WTC11 (cell line): Measurements from ENCODE around the gene CCDC81. TPM values are rescaled to one million over a fixed set of nuclear protein-coding genes. Genes with fewer than 3 reads are reported as not detected.

Source experiments
- ATAC-seq: fragments of 200-7000 bp; cut with Tn5 transposase; 2 replicates; pipeline ENCODE4 v1.10.0; 2021; ENCODE audit warnings: mild to moderate bottlenecking, moderate library complexity
- CTCF ChIA-PET: fragments of 300-600 bp; sonication (Branson Sonifier 250); formaldehyde crosslinking; loops from one replicate; lab custom pipeline; 2021; ENCODE audit warnings: antibody characterized with exemption; lab: Charles Lee
- POLR2A ChIA-PET: fragments of 350-600 bp; sonication (Branson Sonifier 250); formaldehyde crosslinking; loops from one replicate; lab custom pipeline; 2021; ENCODE audit warnings: antibody characterized with exemption; lab: Charles Lee
- DNase-seq: peaks from one replicate; pipeline ENCODE4 v3.0.0; 2021; ENCODE audit warnings: low spot score
- H3K27ac Mint-ChIP-seq: 2 replicates; pipeline ENCODE4 v1.8.0; 2021; ENCODE audit warnings: mixed read lengths
- H3K27me3 Mint-ChIP-seq: 2 replicates; pipeline ENCODE4 v1.8.0; 2021; ENCODE audit warnings: low read depth, mild to moderate bottlenecking, moderate library complexity, mixed read lengths
- H3K36me3 Mint-ChIP-seq: 2 replicates; pipeline ENCODE4 v1.8.0; 2021; ENCODE audit warnings: mixed read lengths
- H3K4me1 Mint-ChIP-seq: 2 replicates; pipeline ENCODE4 v1.8.0; 2022; ENCODE audit warnings: mixed read lengths
- H3K4me3 Mint-ChIP-seq: 2 replicates; pipeline ENCODE4 v1.8.0; 2021; ENCODE audit warnings: mild to moderate bottlenecking, moderate library complexity, mixed read lengths
- H3K9me3 Mint-ChIP-seq: 2 replicates; pipeline ENCODE4 v1.8.0; 2021; ENCODE audit warnings: mixed read lengths
- ATF1 ChIP-seq: sonication (generic); formaldehyde crosslinking; IDR thresholded peaks from 2 replicates; pipeline ENCODE4 v1.8.1; 2023; ENCODE audit warnings: mild to moderate bottlenecking, moderate library complexity, missing genetic modification reagents
- E2F4 ChIP-seq: sonication (generic); formaldehyde crosslinking; IDR thresholded peaks from 2 replicates; pipeline ENCODE4 v1.8.1; 2022; ENCODE audit warnings: low read depth, mild to moderate bottlenecking, moderate library complexity, missing genetic modification reagents, borderline replicate concordance
- EMX1 ChIP-seq: fragments of 250-450 bp; sonication (Bioruptor Pico); IDR thresholded peaks from 2 replicates; pipeline ENCODE4 v1.8.0; 2021; ENCODE audit warnings: mild to moderate bottlenecking
- ETV6 ChIP-seq: sonication (generic); formaldehyde crosslinking; IDR thresholded peaks from 2 replicates; pipeline ENCODE4 v1.8.1; 2022; ENCODE audit warnings: mild to moderate bottlenecking, missing genetic modification reagents
- NFE2L1 ChIP-seq: sonication (generic); formaldehyde crosslinking; IDR thresholded peaks from 2 replicates; pipeline ENCODE4 v1.8.1; 2023; ENCODE audit warnings: missing genetic modification reagents
- PRDM15 ChIP-seq: sonication (generic); formaldehyde crosslinking; IDR thresholded peaks from 2 replicates; pipeline ENCODE4 v1.8.0; 2022; ENCODE audit warnings: missing genetic modification reagents
- PREB ChIP-seq: sonication (generic); formaldehyde crosslinking; IDR thresholded peaks from 2 replicates; pipeline ENCODE4 v1.8.1; 2022; ENCODE audit warnings: mild to moderate bottlenecking, missing genetic modification reagents, moderate library complexity, borderline replicate concordance
- SP1 ChIP-seq: sonication (generic); formaldehyde crosslinking; conservative IDR thresholded peaks from 2 replicates; pipeline ENCODE4 v1.8.1; 2022; ENCODE audit warnings: missing genetic modification reagents
- ZNF416 ChIP-seq: fragments of 250-450 bp; sonication (Bioruptor Pico); IDR thresholded peaks from 2 replicates; pipeline ENCODE4 v1.9.0; 2021; ENCODE audit warnings: mild to moderate bottlenecking, inconsistent platforms
- ZNF671 ChIP-seq: fragments of 250-450 bp; sonication (Bioruptor Pico); IDR thresholded peaks from 2 replicates; pipeline ENCODE4 v1.8.0; 2021; ENCODE audit warnings: mild to moderate bottlenecking
- total RNA-seq: library from RNA; stranded (reverse); gene quantifications from 3 replicates; pipeline ENCODE4 v1.2.3, GENCODE V29; 2021
- TF ChIP-seq, protein P1 (sequence below): sonication (generic); formaldehyde crosslinking; IDR thresholded peaks from 2 replicates; pipeline ENCODE4 v1.8.0; 2022; ENCODE audit warnings: mild to moderate bottlenecking, missing genetic modification reagents
- TF ChIP-seq, protein P2 (sequence below): sonication (generic); formaldehyde crosslinking; IDR thresholded peaks from 2 replicates; pipeline ENCODE4 v1.8.1; 2023; ENCODE audit warnings: mild to moderate bottlenecking, missing genetic modification reagents, borderline replicate concordance
- TF ChIP-seq, protein P3 (sequence below): sonication (generic); formaldehyde crosslinking; IDR thresholded peaks from 2 replicates; pipeline ENCODE4 v1.8.1; 2022; ENCODE audit warnings: missing genetic modification reagents, borderline replicate concordance

Gene CCDC81
- total RNA-seq, 1 experiment from 2014 or later: 0.98 TPM

DNA sequence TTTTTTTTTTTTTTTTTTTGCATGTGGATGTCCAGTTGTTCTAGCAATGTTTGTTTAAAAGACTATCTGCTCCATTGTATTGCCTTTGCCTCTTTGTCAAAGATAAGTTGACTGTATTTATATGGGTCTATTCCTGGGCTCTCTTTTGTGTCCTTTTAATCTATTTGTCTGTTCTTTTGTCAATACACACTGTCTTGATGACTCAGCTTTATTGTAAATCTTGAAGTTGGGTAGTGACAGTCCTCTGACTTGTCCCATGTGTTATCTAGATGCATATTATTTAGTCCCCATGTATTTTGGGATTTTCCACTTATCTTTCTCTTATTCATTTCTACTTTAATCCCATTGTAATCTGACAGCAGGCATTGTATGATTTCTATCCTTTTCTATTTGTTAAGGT is 3.3 kb downstream of the CCDC81 start:
- Mint-ChIP-seq H3K4me1 (peaks cover 9% of the 10 kb centered on the region), H3K36me3 (no peaks in the 10 kb centered on the region), H3K4me3 (no peak overlapping the region), H3K27ac (no peak overlapping the region), H3K9me3 (no peaks in the 10 kb centered on the region), H3K27me3 (peaks cover 6% of the 10 kb centered on the region; the same call in 1 of the 2 replicates)
- ChIA-PET CTCF (no interaction called here), POLR2A (no interaction called here)
- ATAC-seq (no peak), DNase-seq (no peak)
- TF ChIP-seq, protein P1, sequence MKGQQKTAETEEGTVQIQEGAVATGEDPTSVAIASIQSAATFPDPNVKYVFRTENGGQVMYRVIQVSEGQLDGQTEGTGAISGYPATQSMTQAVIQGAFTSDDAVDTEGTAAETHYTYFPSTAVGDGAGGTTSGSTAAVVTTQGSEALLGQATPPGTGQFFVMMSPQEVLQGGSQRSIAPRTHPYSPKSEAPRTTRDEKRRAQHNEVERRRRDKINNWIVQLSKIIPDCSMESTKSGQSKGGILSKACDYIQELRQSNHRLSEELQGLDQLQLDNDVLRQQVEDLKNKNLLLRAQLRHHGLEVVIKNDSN: no peak
- TF ChIP-seq NFE2L1 (CRISPR knock-in tag) (no peak), ATF1 (CRISPR knock-in tag) (no peak), ZNF416 (CRISPR knock-in tag) (no peak), ZNF671 (CRISPR knock-in tag) (no peak), SP1 (CRISPR knock-in tag) (no peak), PREB (CRISPR knock-in tag) (no peak), ETV6 (no peak), PRDM15 (CRISPR knock-in tag) (no peak), E2F4 (CRISPR knock-in tag) (no peak), EMX1 (CRISPR knock-in tag) (no peak)
- TF ChIP-seq, protein P2, sequence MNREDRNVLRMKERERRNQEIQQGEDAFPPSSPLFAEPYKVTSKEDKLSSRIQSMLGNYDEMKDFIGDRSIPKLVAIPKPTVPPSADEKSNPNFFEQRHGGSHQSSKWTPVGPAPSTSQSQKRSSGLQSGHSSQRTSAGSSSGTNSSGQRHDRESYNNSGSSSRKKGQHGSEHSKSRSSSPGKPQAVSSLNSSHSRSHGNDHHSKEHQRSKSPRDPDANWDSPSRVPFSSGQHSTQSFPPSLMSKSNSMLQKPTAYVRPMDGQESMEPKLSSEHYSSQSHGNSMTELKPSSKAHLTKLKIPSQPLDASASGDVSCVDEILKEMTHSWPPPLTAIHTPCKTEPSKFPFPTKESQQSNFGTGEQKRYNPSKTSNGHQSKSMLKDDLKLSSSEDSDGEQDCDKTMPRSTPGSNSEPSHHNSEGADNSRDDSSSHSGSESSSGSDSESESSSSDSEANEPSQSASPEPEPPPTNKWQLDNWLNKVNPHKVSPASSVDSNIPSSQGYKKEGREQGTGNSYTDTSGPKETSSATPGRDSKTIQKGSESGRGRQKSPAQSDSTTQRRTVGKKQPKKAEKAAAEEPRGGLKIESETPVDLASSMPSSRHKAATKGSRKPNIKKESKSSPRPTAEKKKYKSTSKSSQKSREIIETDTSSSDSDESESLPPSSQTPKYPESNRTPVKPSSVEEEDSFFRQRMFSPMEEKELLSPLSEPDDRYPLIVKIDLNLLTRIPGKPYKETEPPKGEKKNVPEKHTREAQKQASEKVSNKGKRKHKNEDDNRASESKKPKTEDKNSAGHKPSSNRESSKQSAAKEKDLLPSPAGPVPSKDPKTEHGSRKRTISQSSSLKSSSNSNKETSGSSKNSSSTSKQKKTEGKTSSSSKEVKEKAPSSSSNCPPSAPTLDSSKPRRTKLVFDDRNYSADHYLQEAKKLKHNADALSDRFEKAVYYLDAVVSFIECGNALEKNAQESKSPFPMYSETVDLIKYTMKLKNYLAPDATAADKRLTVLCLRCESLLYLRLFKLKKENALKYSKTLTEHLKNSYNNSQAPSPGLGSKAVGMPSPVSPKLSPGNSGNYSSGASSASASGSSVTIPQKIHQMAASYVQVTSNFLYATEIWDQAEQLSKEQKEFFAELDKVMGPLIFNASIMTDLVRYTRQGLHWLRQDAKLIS: no peak
- TF ChIP-seq, protein P3, sequence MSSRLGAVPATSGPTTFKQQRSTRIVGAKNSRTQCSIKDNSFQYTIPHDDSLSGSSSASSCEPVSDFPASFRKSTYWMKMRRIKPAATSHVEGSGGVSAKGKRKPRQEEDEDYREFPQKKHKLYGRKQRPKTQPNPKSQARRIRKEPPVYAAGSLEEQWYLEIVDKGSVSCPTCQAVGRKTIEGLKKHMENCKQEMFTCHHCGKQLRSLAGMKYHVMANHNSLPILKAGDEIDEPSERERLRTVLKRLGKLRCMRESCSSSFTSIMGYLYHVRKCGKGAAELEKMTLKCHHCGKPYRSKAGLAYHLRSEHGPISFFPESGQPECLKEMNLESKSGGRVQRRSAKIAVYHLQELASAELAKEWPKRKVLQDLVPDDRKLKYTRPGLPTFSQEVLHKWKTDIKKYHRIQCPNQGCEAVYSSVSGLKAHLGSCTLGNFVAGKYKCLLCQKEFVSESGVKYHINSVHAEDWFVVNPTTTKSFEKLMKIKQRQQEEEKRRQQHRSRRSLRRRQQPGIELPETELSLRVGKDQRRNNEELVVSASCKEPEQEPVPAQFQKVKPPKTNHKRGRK (CRISPR knock-in tag): no peak
